ENCODE measurements around the gene RPRD2. TPM values are rescaled to one million over a fixed set of nuclear protein-coding genes. Genes with fewer than 3 reads are reported as not detected.

Gene RPRD2
- total and polyA plus RNA-seq, 9 of the 15 experiments (the other 6 are each of a cell fraction or from before 2014, with no cell fraction given), result 1.5 to 21.6 (median 7.7) TPM

- no peak for DNase-seq (ENCODE audit: extremely low read depth in 1 of 4, low spot score in 3 of 4)
- BruUV-seq (replicated peaks), result no TSS peak
- WGBS (ENCODE audit: insufficient coverage, low coverage, missing lambda C conversion rate), result 78% methylated on average over 10 of the region's 10 CpGs
- Histone ChIP-seq H3K27ac (ENCODE audit: extremely low read depth, low read depth, low read length) (no peak overlapping the region), H3K79me2 (ENCODE audit: control insufficient read depth, insufficient read depth, low read length) (peaks cover 92% of the 10 kb centered on the region), H3K27me3 (ENCODE audit: control insufficient read depth in 2 of 2, insufficient read depth in 2 of 2, low read length in 2 of 2) (no peaks in the 10 kb centered on the region), H3K9ac (ENCODE audit: insufficient read depth in 1 of 2, low read depth in 2 of 2, low read length in 2 of 2) (no peak overlapping the region), H2AFZ (ENCODE audit: low read depth, low read length) (no peak overlapping the region), H3K9me1 (ENCODE audit: control insufficient read depth, insufficient read depth, low read length) (peaks cover 5% of the 10 kb centered on the region), H3K9me3 (replicated peaks; ENCODE audit: control insufficient read depth, insufficient read depth, low read depth, low read length) (no peaks in the 10 kb centered on the region), H3K4me3 (no peak overlapping the region), H3K36me3 (ENCODE audit: control insufficient read depth, insufficient read depth, low read length) (no peaks in the 10 kb centered on the region; the same call in 2 of the 3 replicates), H4K20me1 (replicated peaks; ENCODE audit: control insufficient read depth, insufficient read depth, low read length) (0 out of 2 replicates have a peak, but pooled peaks cover 6% of the 10 kb centered on the region), H3K4me2 (ENCODE audit: insufficient read depth, low read length) (no peak overlapping the region), H3K4me1 (replicated peaks in 1 of 2; ENCODE audit: control insufficient read depth in 2 of 2, insufficient read depth in 2 of 2, low read length in 2 of 2) (peaks cover 9 to 11% of the 10 kb centered on the region in 2 experiments)
- no peak for FAIRE-seq
- ATAC-seq, result no peak
- POLR2A ChIA-PET, result interaction anchor here (0.7 to 5.6 kb wide), 7 partner anchors 8 to 171 kb away, joined by 3 to 18 read pairs (median 4); partner anchors contain the start of gene RPRD2
- in situ Hi-C loops (cut with MboI), result no loop called here
- CTCF ChIA-PET (ENCODE audit: low intra/inter-chr PET ratio), result no interaction called here
- intact Hi-C loops (cut with micrococcal nuclease), result no loop called here
- TF ChIP-seq ZNF316 (IDR thresholded peaks at IDR 0.05), result peak; percentile 74
- TF ChIP-seq TRIM25 (IDR thresholded peaks at IDR 0.05; ENCODE audit: borderline replicate concordance), result no peak
- TF ChIP-seq XRCC4 (IDR thresholded peaks at IDR 0.05; ENCODE audit: extremely low read depth, insufficient read depth, insufficient read length), result no peak
- TF ChIP-seq MAZ (CRISPR knock-in tag; conservative IDR thresholded peaks at IDR 0.05 in 1 of 2, IDR thresholded peaks at IDR 0.05 in 1 of 2), result no peak
- peak; percentile 63; the same call in 1 of the 2 replicates for TF ChIP-seq C11orf30 (IDR thresholded peaks at IDR 0.05; ENCODE audit: low read depth)
- no peak for TF ChIP-seq SMARCB1 (IDR thresholded peaks at IDR 0.05; ENCODE audit: insufficient read length, low read depth)
- TF ChIP-seq ZNF121 (CRISPR knock-in tag; conservative IDR thresholded peaks at IDR 0.05), result peak; percentile 63
- no peak for TF ChIP-seq MBD1 (CRISPR knock-in tag; IDR thresholded peaks at IDR 0.05)
- TF ChIP-seq HMGXB4 (CRISPR knock-in tag; IDR thresholded peaks at IDR 0.05), result no peak
- no peak for TF ChIP-seq POU5F1 (IDR thresholded peaks at IDR 0.05; ENCODE audit: borderline replicate concordance, low read depth, low read length, partially characterized antibody)
- no peak for TF ChIP-seq PHF8 (IDR thresholded peaks at IDR 0.05; ENCODE audit: borderline replicate concordance, low read length)
- TF ChIP-seq GATAD2A (IDR thresholded peaks at IDR 0.05), result no peak
- no peak for TF ChIP-seq ZNF184 (CRISPR knock-in tag; IDR thresholded peaks at IDR 0.05)
- no peak for TF ChIP-seq SNAPC5 (CRISPR knock-in tag; IDR thresholded peaks at IDR 0.05)
- TF ChIP-seq ERF (CRISPR knock-in tag; IDR thresholded peaks at IDR 0.05), result no peak
These were observed 21.8 kb downstream of the RPRD2 start for GRCh38 chr1:150385537-150386445.
